Germinal center (tissue), 1 donor: ENCODE results near the gene ZNF513.
"Not testable (repeated sequence)": the region's sequence is repeated elsewhere in the genome, so short reads cannot be mapped to it uniquely, and the experiment has no call there.

Source experiments
- DNase-seq: peaks from one replicate; pipeline ENCODE4 v3.0.0; 2012; ENCODE audit warnings: mixed read lengths, low spot score

Gene ZNF513

DNA sequence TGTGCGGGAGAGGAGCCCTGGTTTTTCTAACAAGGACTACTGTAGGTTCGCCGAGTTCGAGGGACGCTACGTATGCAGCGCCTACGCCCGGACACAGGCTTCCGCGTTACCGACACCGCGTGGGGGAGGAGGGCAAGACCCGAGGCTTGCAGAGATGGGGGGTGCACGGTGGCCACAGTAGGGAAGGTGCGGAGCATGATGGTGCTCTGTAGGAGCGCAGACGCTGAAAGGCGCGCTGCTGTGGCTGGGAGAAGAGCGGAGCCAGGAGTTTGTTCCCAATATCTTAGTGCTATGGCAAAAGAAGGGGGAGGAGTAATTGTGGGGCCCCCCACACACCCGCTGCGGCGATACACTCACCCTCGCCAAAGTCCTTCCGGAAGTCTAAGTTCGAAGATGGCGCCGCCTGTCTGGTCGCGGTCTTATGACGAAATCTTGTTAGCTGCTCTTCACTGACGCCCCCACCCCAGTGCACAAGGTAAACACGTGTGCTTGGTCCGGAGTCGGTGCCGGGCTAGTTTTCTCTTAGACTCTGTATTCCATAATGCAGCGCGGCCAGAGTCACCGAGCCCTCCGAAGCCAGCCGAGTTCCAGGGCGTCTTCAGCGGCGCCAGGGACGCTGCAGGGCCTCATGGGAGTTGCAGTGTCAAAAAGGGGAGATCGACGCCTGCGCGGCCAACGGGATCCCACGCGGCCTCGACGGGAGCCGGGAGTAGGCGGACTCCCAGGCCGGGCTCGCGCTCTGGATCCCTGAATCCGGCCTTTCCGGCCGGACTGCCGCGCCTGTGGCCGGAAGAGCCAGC is 24.0 kb downstream of the ZNF513 start, which contains the start of gene GTF3C2:
Gene GTF3C2, minus strand, starts transcription at position 383 of the 800 bp plus-strand sequence. CDS start 13,210 bp downstream, outside the sequence.
- peak; percentile 91 for DNase-seq

DNA sequence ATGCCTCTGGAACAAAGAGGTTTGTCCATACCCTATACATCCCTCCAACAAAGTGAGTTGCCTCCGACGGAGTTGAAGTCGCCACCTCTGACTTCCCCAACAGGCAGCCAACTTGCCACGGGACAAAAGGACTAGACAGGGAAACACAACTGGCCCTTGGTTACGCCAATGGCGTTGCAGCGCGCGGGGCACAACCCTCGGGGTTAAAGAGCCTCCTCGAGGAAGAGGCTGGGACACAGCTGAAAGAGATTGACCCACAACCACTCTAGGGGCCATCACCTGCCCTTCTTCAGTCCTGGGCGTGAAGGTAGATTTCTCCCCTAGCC is 24.5 kb downstream of the ZNF513 start:
- no peak for DNase-seq

DNA sequence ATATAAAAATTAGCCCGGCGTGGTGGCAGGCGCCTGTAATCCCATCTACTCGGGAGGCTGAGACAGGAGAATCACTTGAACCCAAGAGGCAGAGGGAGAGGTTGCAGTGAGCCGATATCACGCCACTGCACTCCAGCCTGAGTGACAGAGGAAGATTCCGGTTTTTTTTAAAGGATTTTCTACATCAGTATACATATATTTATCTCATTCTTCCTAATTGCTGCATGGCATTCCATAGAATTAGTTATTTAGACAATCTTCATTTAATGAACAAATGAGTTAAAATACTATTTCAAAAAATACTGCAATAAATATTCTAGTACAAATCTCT is 26.0 kb downstream of the ZNF513 start:
- no peak for DNase-seq

DNA sequence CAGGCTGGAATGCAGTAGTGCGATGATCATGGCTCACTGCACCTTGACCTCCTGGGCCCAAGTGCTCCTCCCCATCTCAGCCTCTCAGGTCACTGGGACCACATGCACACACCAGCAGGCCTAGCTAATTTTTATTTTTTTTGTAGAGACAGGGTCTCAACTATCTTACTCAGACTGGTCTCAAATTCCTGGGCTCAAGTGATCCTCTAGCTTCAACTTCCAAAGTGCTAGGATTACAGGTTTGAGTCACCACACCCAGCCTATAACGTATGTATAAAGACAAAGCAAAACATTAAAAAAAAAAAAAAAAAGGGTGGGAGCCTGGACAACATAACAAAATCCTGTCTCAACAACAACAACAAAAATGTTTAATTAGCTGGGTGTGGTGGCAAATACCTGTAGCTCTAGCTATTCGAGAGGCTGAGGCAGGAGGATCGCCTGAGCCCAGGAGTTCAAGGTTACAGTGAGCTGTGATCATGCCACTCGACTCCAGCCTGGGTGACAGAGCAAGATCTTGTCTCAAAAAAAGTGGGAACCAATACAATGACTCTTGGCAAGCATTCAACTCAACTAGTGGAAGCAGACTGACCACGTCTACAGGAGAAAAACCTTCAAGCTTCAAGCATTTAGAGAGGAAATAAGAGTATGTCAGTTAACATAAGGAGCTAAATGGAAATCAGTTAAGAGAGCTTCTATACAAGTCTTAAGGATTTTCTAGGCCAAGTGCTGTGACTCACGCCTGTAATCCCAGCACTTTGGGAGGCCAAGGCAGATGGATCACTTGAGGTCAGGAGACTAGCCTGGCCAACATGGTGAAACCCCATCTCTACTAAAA is 26.6 kb downstream of the ZNF513 start:
- no peak for DNase-seq

DNA sequence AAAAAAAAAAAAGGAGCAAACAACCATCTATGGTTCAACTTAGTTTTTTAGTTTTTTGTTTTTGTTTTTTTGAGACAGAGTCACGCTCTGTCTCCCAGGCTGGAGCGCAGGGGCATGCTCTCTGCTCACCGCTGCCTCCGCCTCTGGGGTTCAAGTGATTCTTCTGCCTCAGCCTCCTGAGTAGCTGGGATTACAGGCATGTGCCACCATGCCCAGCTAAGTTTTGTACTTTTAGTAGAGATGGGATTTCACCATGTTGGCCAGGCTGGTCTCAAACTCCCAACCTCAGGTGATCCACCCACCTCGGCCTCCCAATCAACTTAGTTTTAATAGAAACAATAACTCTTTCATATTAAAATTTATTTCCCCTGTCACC is 27.2 kb downstream of the ZNF513 start:
- DNase-seq: not testable (repeated sequence)

DNA sequence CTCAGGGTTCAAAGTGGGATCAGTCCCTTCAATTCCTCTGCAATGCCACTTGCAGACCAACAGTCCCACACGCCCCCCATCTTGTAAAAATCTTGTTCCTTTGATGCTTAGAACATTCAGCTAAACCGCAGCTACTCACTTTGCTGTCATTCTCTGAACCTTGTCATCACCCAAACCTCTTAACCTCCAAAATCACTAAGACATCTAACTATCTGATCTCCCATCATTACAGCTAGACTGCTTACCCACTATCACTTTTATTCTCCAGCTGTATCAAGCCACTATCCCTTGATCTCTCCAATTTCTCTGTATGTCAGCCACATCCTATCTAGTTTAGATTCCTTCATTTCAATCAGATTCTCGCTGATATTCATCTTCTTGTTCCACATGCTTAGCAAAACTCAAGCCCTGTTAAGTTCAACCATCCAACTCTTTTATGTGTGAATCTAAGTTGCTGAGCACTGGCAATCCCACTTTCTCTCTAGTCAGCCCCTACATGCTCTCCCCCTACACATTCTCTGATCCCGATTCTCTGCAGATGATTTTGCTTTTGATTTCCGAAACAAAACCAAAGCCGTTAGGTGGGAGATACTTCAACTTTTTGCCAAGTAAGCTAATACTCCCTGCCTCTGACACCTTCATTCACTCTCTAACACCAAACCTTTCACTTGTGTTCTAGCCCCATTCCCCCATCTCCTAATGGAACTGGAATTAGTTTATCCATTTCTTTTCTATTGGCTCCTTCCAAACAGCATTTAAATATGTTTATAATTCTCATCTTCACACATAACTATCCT is 28.5 kb downstream of the ZNF513 start:
- DNase-seq: no peak

DNA sequence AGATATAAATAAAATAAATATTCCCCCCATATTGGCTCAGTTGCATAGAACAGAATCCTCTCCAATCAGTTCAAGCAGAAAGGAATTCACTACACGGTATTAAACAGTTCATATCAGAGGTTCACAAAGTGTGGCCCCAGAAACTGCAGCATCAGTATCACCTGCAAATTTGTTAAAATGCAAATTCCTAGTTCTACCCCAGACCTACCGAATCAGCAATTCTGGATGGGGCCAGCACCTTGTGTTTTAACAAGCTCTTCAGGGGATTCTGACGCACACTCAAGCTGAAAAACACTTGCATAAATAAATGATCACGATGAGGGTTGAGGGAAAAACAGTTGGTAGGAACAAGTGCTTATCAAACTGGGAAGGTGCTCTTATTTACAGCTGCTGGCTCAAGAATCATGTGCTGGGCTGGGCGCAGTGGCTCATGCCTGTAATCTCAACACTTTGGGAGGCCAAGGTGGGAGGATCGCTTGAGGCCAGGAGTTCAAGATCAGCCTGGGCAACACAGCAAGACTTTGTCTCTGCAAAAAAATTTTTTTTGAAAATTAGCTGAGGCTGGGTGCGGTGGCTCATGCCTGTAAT is 30.3 kb downstream of the ZNF513 start:
- peak; percentile 14 for DNase-seq

DNA sequence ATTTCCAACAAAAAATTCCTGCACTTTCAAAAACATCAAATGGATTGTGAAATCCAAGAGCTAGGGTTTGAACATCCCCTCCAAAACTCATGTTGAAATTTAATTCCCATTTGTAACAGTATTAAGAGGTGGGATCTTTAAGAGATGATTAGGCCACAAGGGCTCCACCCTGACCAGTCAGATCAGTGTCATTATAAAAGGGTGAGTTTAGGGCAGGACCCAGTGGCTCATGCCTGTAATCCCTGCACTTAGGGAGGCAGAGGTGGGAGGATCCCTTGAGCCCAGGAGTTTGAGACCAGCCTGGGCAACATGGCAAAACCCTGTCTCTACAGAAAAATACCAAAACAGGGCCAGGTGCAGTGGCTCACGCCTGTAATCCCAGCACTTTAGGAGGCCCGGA is 32.9 kb downstream of the ZNF513 start:
- no peak for DNase-seq

DNA sequence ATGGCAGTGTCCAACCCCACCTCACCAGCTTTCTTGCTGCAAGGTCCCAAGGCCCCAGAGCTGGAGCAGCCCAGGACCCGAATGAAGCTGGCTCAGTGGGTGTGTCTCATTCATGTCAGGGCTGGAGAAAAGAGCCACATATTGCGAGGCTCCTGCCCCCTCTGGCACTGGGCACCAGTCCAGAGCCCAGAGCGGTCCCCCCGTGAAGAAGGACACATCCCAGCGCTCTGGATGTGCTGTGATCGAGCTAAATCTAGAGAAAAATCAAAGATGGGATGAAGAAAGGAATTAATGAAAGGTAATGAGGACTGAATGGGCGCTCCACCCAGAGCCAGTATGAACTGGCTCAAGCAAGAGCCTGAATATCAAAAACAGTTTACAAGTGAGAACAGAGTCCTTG is 44.4 kb downstream of the ZNF513 start:
- DNase-seq: no peak

DNA sequence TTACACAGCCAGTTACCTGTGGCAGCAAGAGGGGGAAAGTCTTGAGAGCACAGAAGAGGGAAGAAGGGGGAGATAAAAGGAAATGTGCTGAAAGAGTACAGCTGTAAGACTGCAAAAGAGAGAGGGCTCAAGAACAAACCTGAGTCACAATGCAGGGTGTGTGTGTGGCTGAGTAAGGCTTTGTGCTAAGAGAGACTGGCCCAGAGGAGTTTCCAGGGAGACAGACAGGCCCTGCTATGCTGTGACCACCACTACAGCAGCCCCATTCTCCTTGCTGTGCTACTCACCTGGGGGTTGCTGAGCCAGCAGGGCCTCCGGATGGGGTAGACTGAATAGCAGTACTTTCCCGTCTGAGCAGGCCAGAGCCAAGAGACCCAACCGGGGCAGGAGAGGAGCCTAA is 45.2 kb downstream of the ZNF513 start:
- DNase-seq: no peak
